GM19463 (cell line): Measurements from ENCODE around the gene KRT23.

Experiments
- ATAC-seq: cut with Tn5 transposase; IDR thresholded peaks from one replicate; pipeline ENCODE4 v1.9.1; 2021; ENCODE audit warnings: mild to moderate bottlenecking, moderate library complexity; ENCODE audit not compliant: unreplicated experiment

Gene KRT23

GRCh38 chr17:40937384-40937819 lies at the start of gene KRT23:
KRT23 (minus strand) TSS chr17:40937646; CDS start chr17:40936603, 1,043 bp downstream.
- ATAC-seq = no peak

GRCh38 chr17:40986920-40987319 lies 49.5 kb upstream of the KRT23 start:
- ATAC-seq = no peak

GRCh38 chr17:40984226-40984625 lies 46.8 kb upstream of the KRT23 start, which contains the start of gene KRT40:
KRT40 (minus strand) TSS chr17:40984326; CDS start chr17:40984273, 53 bp downstream.
- no peak for ATAC-seq

GRCh38 chr17:40981115-40981514 lies 43.7 kb upstream of the KRT23 start:
- no peak for ATAC-seq

- ATAC-seq = no peak
Observed at GRCh38 chr17:40980596-40980995, 43.1 kb upstream of the KRT23 start.

- ATAC-seq = no peak
Observed at GRCh38 chr17:40980117-40980516, 42.7 kb upstream of the KRT23 start.

- ATAC-seq = no peak
Observed at GRCh38 chr17:40978575-40979151, 41.2 kb upstream of the KRT23 start.

GRCh38 chr17:40975516-40975915 lies 38.1 kb upstream of the KRT23 start:
- no peak for ATAC-seq

GRCh38 chr17:40974366-40974765 lies 36.9 kb upstream of the KRT23 start:
- ATAC-seq = no peak

GRCh38 chr17:40967582-40967981 lies 30.1 kb upstream of the KRT23 start:
- no peak for ATAC-seq

GRCh38 chr17:40966848-40967247 lies 29.4 kb upstream of the KRT23 start, which contains the start of gene KRT39:
KRT39 (minus strand) TSS chr17:40966948; CDS start chr17:40966856, 92 bp downstream.
- no peak for ATAC-seq

GRCh38 chr17:40963838-40964237 lies 26.4 kb upstream of the KRT23 start:
- ATAC-seq = no peak

- no peak for ATAC-seq
Observed at GRCh38 chr17:40962059-40962561, 24.7 kb upstream of the KRT23 start.

GRCh38 chr17:40961591-40961990 lies 24.1 kb upstream of the KRT23 start:
- ATAC-seq = no peak

GRCh38 chr17:40960144-40960543 lies 22.7 kb upstream of the KRT23 start:
- no peak for ATAC-seq

- ATAC-seq = no peak
Observed at GRCh38 chr17:40958086-40958953, 20.9 kb upstream of the KRT23 start.

- ATAC-seq = no peak
Observed at GRCh38 chr17:40956401-40957254, 19.2 kb upstream of the KRT23 start.

- no peak for ATAC-seq
Observed at GRCh38 chr17:40953881-40954280, 16.4 kb upstream of the KRT23 start.

GRCh38 chr17:40952661-40953060 lies 15.2 kb upstream of the KRT23 start:
- ATAC-seq = no peak

- ATAC-seq = no peak
Observed at GRCh38 chr17:40952154-40952553, 14.7 kb upstream of the KRT23 start.
